Endothelial cell of umbilical vein (primary cell): ENCODE results near the gene CSNK1G1.
A peak's percentile ranks its signal among the peaks of the same experiment; 100 is the strongest.

Experiments used
- CTCF ChIP-seq, 2 donors: IDR thresholded peaks; 1 replicate in 1 of 2; 2 replicates in 1 of 2; pipeline ENCODE4 v1.5.1; 2011; ENCODE audit warnings: low read length in 2 of 2, mild to moderate bottlenecking in 2 of 2, moderate library complexity in 2 of 2, control low read depth in 1 of 2, inconsistent platforms in 1 of 2, low read depth in 1 of 2; ENCODE audit not compliant: insufficient read depth in 1 of 2; ENCODE audit errors: extremely low read depth in 1 of 2
- EZH2 ChIP-seq: IDR thresholded peaks from 2 replicates; pipeline ENCODE4 v1.6.1; 2012; ENCODE audit warnings: borderline replicate concordance, low read depth, mild to moderate bottlenecking, moderate library complexity, low read length, inconsistent platforms; ENCODE audit not compliant: severe bottlenecking
- POLR2A ChIP-seq: IDR thresholded peaks from 2 replicates; pipeline ENCODE4 v1.6.1; 2012; ENCODE audit warnings: low read depth, mild to moderate bottlenecking, control low read depth, low read length

DNA sequence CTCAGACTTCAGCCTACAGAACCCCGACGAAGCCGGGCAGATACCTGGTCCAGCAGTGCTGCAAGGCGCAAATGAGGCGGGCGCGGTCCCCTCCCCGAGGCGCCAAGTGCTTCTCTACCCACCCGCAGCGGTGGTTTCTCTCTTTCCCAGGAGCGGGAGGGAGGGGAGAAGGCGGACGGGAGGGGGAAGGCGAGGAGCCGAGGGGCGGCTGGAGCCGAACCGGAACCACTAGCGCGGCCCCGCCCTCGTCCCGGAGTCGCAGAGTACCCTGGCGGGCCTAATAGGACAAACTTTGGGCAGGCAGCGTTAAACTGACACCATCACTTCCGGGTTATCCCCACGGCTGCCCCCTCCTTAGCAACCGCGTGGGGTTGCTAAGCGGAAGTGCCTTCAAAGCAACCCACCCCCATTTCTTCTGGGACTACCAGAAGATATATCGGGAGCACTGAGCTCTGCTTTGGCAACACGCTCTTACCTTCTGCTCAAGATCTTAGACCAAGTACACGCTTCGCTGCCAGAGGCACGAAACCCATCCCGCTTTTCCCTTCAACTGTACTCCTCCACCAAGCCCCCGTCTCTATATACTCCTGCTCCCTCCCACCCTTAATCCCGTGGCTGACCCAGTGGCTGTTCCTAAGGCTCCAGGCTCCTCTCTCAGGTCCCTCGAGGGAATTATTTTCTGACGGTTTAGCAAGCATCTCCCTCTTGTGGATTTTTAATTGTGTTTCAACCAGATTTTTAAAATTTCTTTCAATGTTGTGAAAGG, at the start of gene CSNK1G1:
- TF ChIP-seq CTCF (IDR thresholded peaks at IDR 0.05; ENCODE audit: extremely low read depth in 1 of 2, insufficient read depth in 1 of 2, low read depth in 1 of 2, low read length in 2 of 2) (peak; percentile 20 to 24), EZH2 (no peak), POLR2A (peak; percentile 77)
